Activated naive CD4-positive, alpha-beta T cell treated with anti-CD3 and anti-CD28 coated beads for 36 hours (primary cell): Measurements from ENCODE around the gene INTS6L. TPM values are rescaled to one million over a fixed set of nuclear protein-coding genes. Genes with fewer than 3 reads are reported as not detected.

Source experiments
- CTCF ChIA-PET: fragments of 350-600 bp; sonication (Branson Sonifier 250); formaldehyde crosslinking; loops from one replicate; lab custom pipeline; 2021; ENCODE audit warnings: antibody characterized with exemption; lab: Charles Lee
- DNase-seq: peaks from one replicate; pipeline ENCODE4 v3.0.0-alpha.2; 2020
- H3K27ac Mint-ChIP-seq: one replicate; pipeline ENCODE4 v1.8.0; 2021; ENCODE audit warnings: mild to moderate bottlenecking, mixed read lengths
- H3K27me3 Mint-ChIP-seq: one replicate; pipeline ENCODE4 v1.8.0; 2021; ENCODE audit warnings: low read depth, mixed read lengths
- H3K36me3 Mint-ChIP-seq: one replicate; pipeline ENCODE4 v1.8.0; 2021; ENCODE audit warnings: low read depth, mixed read lengths
- H3K4me1 Mint-ChIP-seq: one replicate; pipeline ENCODE4 v1.8.0; 2021; ENCODE audit warnings: low read depth, mixed read lengths
- H3K4me3 Mint-ChIP-seq: one replicate; pipeline ENCODE4 v1.8.0; 2021; ENCODE audit warnings: mild to moderate bottlenecking, moderate library complexity, mixed read lengths
- H3K9me3 Mint-ChIP-seq: one replicate; pipeline ENCODE4 v1.8.0; 2021; ENCODE audit warnings: mixed read lengths
- intact Hi-C: fragments of 100-400 bp; cut with micrococcal nuclease; formaldehyde crosslinking; loops from one replicate; pipeline ENCODE4 v1.15.1; 2023
- total RNA-seq, 2 experiments: library from RNA; stranded (reverse); gene quantifications; one replicate each; pipeline ENCODE4 v1.2.3, GENCODE V29; 2021

INTS6L gene
- total RNA-seq, 2 experiments from 2014 or later: 14.2 to 14.4 TPM

GRCh38 chrX:135531813-135532212, 11.4 kb downstream of the INTS6L start:
- no peak for DNase-seq
- intact Hi-C loops: no loop called here
- H3K27ac Mint-ChIP-seq: peak overlapping the region; percentile 35
- CTCF ChIA-PET: no interaction called here
- peaks cover 13% of the 10 kb centered on the region for H3K36me3 Mint-ChIP-seq
- peaks cover 57% of the 10 kb centered on the region for H3K4me1 Mint-ChIP-seq
- no peaks in the 10 kb centered on the region for H3K27me3 Mint-ChIP-seq
- no peak overlapping the region for H3K4me3 Mint-ChIP-seq
- H3K9me3 Mint-ChIP-seq: no peaks in the 10 kb centered on the region

DNA sequence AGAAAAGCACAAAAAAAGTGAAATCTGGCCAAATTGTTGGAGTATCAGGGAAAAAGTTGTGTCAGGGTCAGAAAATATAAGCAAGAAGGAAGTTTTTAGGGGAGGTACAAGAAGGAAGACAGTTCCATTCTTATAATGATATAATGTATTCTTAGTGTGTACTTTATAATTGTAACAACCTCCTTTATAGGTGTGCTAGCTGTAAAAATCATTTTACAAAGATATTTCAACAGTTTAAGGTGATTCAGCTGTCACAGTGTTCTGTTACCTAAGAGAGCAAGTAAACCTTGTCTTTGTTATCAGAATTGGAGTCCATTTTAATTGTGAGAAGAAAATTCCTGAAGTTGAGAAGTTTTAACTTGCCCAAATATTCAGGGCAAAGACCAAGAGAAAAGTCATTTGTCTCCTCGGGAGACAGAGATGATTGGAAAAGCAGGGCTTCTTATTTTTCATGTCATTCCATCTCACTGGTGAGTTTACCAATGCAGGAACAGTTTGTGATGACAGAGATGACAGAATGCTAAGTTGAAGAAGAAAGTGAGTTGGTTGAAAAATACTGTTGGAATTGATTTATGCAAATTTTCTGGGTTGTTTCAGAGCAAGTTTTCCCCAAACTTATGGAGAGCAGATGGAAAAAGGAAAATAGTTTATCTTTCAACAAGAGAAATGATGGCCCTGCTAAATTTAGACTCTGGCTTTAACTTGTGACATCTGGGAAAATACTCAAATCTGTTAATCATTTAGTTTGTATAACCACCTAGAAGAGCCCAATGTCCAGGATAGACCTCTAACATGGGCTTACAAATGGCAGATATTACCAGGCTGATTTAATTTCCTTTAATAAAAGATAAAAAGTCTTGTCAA, 14.8 kb downstream of the INTS6L start:
- no peaks in the 10 kb centered on the region for H3K9me3 Mint-ChIP-seq
- no peak overlapping the region for H3K27ac Mint-ChIP-seq
- no peak overlapping the region for H3K4me3 Mint-ChIP-seq
- no peak for DNase-seq
- CTCF ChIA-PET: no interaction called here
- H3K4me1 Mint-ChIP-seq: peaks cover 72% of the 10 kb centered on the region
- H3K36me3 Mint-ChIP-seq: peaks cover 7% of the 10 kb centered on the region
- no peaks in the 10 kb centered on the region for H3K27me3 Mint-ChIP-seq
- intact Hi-C loops: no loop called here

GRCh38 chrX:135536877-135537276, 16.4 kb downstream of the INTS6L start:
- Mint-ChIP-seq H3K27me3 (no peaks in the 10 kb centered on the region), H3K27ac (peak overlapping the region; percentile 78), H3K4me3 (no peak overlapping the region), H3K9me3 (no peaks in the 10 kb centered on the region), H3K36me3 (peaks cover under 1% of the 10 kb centered on the region), H3K4me1 (peaks cover 61% of the 10 kb centered on the region)
- CTCF ChIA-PET: interaction anchor here (0.6 to 1.5 kb wide), 3 partner anchors 10 to 52 kb away, joined by 3 to 5 read pairs (median 3); no protein-coding TSS in a partner anchor
- intact Hi-C loops: loop anchor here (1.0 kb wide), 1 partner anchor 13 kb away; no protein-coding TSS in a partner anchor
- no peak for DNase-seq

GRCh38 chrX:135541351-135541750, 20.9 kb downstream of the INTS6L start:
- no peaks in the 10 kb centered on the region for H3K9me3 Mint-ChIP-seq
- intact Hi-C loops: no loop called here
- H3K4me1 Mint-ChIP-seq: peaks cover 58% of the 10 kb centered on the region
- CTCF ChIA-PET: no interaction called here
- H3K27me3 Mint-ChIP-seq: no peaks in the 10 kb centered on the region
- H3K36me3 Mint-ChIP-seq: peaks cover 3% of the 10 kb centered on the region
- DNase-seq: no peak
- no peak overlapping the region for H3K4me3 Mint-ChIP-seq
- no peak overlapping the region for H3K27ac Mint-ChIP-seq

- Mint-ChIP-seq H3K36me3 (peaks cover 5% of the 10 kb centered on the region), H3K27ac (no peak overlapping the region), H3K4me1 (peaks cover 43% of the 10 kb centered on the region), H3K4me3 (no peak overlapping the region), H3K27me3 (no peaks in the 10 kb centered on the region), H3K9me3 (no peaks in the 10 kb centered on the region)
- intact Hi-C loops: no loop called here
- no peak for DNase-seq
- CTCF ChIA-PET: interaction anchor here (1.1 to 2.2 kb wide), 2 partner anchors 9 to 10 kb away, joined by 3 to 8 read pairs; no protein-coding TSS in a partner anchor
Observed at GRCh38 chrX:135543172-135543571, 22.7 kb downstream of the INTS6L start.

DNA sequence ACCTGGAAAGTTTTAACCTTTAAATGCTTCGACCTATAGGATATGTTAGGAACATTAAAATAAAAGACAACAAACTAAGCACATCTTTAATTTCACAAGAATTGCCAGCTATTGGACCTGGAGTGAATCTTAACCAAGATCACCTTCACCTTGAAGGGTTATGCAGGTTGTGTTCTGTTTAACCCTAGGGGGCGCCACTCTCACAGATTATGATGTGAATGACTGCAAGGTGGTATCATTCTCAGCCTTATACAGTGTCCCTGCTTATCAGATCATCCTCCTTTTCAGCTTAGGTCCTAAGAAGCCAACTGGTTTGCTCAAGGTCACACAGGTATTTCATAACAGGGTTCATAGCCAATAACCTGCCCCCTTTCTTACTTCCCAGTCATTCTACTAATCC, 23.5 kb downstream of the INTS6L start:
- peaks cover 5% of the 10 kb centered on the region for H3K36me3 Mint-ChIP-seq
- CTCF ChIA-PET: interaction anchor here (0.6 to 2.2 kb wide), 3 partner anchors 8 to 60 kb away, joined by 3 to 8 read pairs (median 3); no protein-coding TSS in a partner anchor
- DNase-seq: peak; percentile 70
- H3K27ac Mint-ChIP-seq: no peak overlapping the region
- no peaks in the 10 kb centered on the region for H3K9me3 Mint-ChIP-seq
- no peaks in the 10 kb centered on the region for H3K27me3 Mint-ChIP-seq
- H3K4me3 Mint-ChIP-seq: no peak overlapping the region
- intact Hi-C loops: no loop called here
- peaks cover 35% of the 10 kb centered on the region for H3K4me1 Mint-ChIP-seq

GRCh38 chrX:135544338-135544948, 24.0 kb downstream of the INTS6L start:
- Mint-ChIP-seq H3K36me3 (peaks cover 5% of the 10 kb centered on the region), H3K4me1 (peaks cover 30% of the 10 kb centered on the region), H3K9me3 (no peaks in the 10 kb centered on the region), H3K27me3 (no peaks in the 10 kb centered on the region), H3K4me3 (peak overlapping the region; percentile 11), H3K27ac (peak overlapping the region; percentile 54)
- intact Hi-C loops: no loop called here
- no peak for DNase-seq
- CTCF ChIA-PET: interaction anchor here (0.6 to 2.2 kb wide), 4 partner anchors 7 to 60 kb away, joined by 3 to 8 read pairs (median 4); no protein-coding TSS in a partner anchor

DNA sequence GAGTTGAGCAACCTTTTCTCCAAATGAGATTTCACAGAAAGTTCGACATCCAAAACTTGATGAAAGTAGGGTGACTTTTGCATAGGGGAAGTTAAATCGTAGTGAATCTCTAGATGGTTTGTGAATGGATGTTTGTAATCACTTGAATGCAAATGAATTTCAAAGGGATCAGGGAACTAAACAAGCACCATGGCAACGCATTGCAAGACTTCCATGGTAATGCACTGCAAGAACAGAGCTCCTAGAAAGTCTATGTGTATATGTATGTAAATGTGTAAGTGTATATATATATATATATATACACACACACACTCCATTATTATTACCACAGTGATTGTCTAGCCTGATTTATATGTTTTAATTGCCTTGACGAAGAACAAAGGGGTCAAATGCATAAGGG, 27.3 kb downstream of the INTS6L start:
- CTCF ChIA-PET: interaction anchor here (0.6 kb wide), 1 partner anchor 483 kb away, joined by 3 read pairs; no protein-coding TSS in a partner anchor
- no peak overlapping the region for H3K27ac Mint-ChIP-seq
- H3K27me3 Mint-ChIP-seq: no peaks in the 10 kb centered on the region
- no peak for DNase-seq
- intact Hi-C loops: no loop called here
- no peaks in the 10 kb centered on the region for H3K9me3 Mint-ChIP-seq
- H3K4me1 Mint-ChIP-seq: peaks cover 21% of the 10 kb centered on the region
- no peak overlapping the region for H3K4me3 Mint-ChIP-seq
- H3K36me3 Mint-ChIP-seq: peaks cover 12% of the 10 kb centered on the region

GRCh38 chrX:135549519-135549918, 29.1 kb downstream of the INTS6L start:
- CTCF ChIA-PET: no interaction called here
- Mint-ChIP-seq H3K9me3 (no peaks in the 10 kb centered on the region), H3K4me1 (peaks cover 4% of the 10 kb centered on the region), H3K27me3 (no peaks in the 10 kb centered on the region), H3K27ac (no peak overlapping the region), H3K36me3 (peaks cover 11% of the 10 kb centered on the region), H3K4me3 (no peak overlapping the region)
- intact Hi-C loops: no loop called here
- no peak for DNase-seq

DNA sequence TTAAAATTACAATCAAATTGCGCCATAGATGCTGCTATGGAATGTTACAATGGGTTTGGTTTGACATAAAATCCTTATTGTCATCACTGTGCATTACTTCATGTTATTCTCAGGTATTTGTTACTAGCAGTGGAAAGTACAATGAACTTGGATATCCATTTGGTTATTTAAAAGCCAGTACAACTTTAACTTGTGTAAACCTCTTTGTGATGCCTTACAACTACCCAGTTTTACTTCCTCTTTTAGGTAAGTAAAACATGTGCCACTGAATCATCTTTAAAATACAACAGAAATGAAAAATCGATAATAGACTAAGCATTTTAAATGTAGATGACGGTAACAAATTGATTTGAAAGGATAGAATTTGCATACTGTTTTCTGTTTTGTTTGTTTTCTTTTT, 35.6 kb downstream of the INTS6L start:
- H3K9me3 Mint-ChIP-seq: no peaks in the 10 kb centered on the region
- H3K4me1 Mint-ChIP-seq: no peaks in the 10 kb centered on the region
- DNase-seq: no peak
- CTCF ChIA-PET: no interaction called here
- peaks cover 15% of the 10 kb centered on the region for H3K36me3 Mint-ChIP-seq
- no peaks in the 10 kb centered on the region for H3K27me3 Mint-ChIP-seq
- no peak overlapping the region for H3K27ac Mint-ChIP-seq
- intact Hi-C loops: no loop called here
- H3K4me3 Mint-ChIP-seq: no peak overlapping the region

GRCh38 chrX:135557344-135557743, 36.9 kb downstream of the INTS6L start:
- no peak overlapping the region for H3K4me3 Mint-ChIP-seq
- peaks cover 18% of the 10 kb centered on the region for H3K36me3 Mint-ChIP-seq
- H3K27ac Mint-ChIP-seq: no peak overlapping the region
- intact Hi-C loops: no loop called here
- no peaks in the 10 kb centered on the region for H3K27me3 Mint-ChIP-seq
- peaks cover 2% of the 10 kb centered on the region for H3K9me3 Mint-ChIP-seq
- H3K4me1 Mint-ChIP-seq: no peaks in the 10 kb centered on the region
- CTCF ChIA-PET: no interaction called here
- DNase-seq: no peak

DNA sequence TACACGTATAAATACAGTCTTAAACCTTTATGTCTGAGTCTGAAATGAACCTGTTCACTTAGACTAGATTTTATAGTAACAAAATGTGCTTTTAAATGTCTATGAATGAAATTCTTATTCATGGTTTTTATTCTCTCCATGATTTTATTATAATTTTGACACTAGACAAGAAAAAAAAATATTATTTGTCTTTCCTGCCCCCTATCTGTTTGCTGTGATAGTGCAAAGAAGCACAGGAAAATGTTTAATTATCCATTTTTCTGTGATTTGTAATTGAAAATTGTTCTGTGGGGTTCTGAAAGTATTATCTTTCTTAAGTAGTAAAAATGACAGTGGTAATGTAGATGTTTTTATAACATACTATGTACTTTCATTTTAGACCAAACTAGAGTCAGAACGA, 52.0 kb downstream of the INTS6L start:
- Mint-ChIP-seq H3K4me1 (peaks cover 6% of the 10 kb centered on the region), H3K27ac (no peak overlapping the region), H3K36me3 (peaks cover 10% of the 10 kb centered on the region), H3K4me3 (no peak overlapping the region), H3K27me3 (no peaks in the 10 kb centered on the region), H3K9me3 (no peaks in the 10 kb centered on the region)
- CTCF ChIA-PET: interaction anchor here (0.9 kb wide), 1 partner anchor 88 kb away, joined by 3 read pairs; no protein-coding TSS in a partner anchor
- intact Hi-C loops: loop anchor here (1.0 to 2.0 kb wide), 2 partner anchors 52 to 88 kb away; partner anchors contain the start of gene INTS6L
- DNase-seq: no peak
